ENCODE results near the gene S1PR1.

Gene S1PR1

DNA sequence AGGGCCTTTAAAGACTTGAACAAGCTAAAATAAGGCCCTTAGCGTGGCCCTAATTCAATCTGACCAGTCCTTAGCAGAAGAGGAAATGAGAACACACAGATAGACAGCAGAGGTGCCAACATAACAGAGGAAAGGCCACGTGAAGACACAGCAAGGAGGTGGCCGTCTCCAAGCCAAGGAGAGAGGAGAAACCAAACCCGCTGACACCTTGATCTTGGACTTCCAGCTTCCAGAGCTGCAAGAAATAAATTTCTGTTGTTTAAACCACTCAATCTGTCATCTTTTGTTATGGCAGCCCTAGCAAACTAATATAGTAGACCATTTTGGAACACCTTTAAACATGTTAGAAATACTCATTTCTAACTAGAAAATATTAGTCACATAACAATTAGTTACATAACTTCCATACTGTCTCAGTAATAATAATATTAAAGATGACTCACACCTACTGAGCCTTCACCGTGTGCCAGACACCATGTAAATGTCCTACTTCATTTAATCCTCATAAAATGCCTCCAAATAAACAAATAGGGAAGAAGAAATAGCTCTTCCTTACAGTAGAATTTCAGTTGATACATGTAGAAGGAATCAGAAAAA is 47.9 kb downstream of the S1PR1 start:
- Histone ChIP-seq H3K36me3 (ENCODE audit: control insufficient read depth, low read depth, low read length) (no peaks in the 10 kb centered on the region), H3K4me1 (ENCODE audit: control insufficient read depth, low read depth, low read length) (no peaks in the 10 kb centered on the region), H3K9me3 (ENCODE audit: control insufficient read depth, low read depth, low read length) (no peaks in the 10 kb centered on the region), H3K4me3 (ENCODE audit: low read length) (no peak overlapping the region), H3K27me3 (ENCODE audit: control insufficient read depth, insufficient read depth, low read length) (no peaks in the 10 kb centered on the region), H3K27ac (ENCODE audit: low read length) (no peak overlapping the region), H3K9ac (ENCODE audit: low read length) (no peak overlapping the region)

DNA sequence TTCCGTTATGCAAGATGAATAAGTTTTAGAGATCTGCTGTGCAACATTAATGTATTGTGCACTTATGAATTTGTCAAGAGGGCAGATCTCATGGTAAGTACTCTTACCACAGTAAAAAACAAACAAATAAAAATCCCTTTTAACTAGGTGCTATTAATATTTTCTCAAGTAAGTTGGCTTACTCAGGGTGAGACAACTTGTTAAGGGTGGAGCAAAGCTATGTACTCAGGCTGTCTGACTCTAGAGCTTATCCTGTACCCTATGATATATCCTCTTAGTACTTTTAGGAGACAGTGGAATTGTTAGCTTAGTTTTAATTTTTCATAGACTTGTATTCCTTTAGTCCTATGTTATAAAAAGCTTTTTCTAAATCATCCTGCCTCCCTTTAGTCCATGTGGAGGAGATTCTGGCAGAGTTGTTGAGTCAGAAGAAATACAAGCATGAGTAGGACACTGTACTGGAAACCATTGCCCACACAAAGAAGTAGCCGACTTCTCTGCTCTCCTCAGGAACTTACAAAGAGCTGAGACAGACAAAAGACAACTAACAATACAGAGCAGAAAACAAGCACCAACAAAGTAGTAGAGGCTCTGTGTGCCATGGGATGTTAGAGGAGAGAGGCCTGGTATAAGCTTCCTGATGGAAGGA is 49.2 kb downstream of the S1PR1 start:
- Histone ChIP-seq H3K9me3 (ENCODE audit: control insufficient read depth, low read depth, low read length) (no peaks in the 10 kb centered on the region), H3K4me3 (ENCODE audit: low read length) (no peak overlapping the region), H3K4me1 (ENCODE audit: control insufficient read depth, low read depth, low read length) (no peaks in the 10 kb centered on the region), H3K36me3 (ENCODE audit: control insufficient read depth, low read depth, low read length) (no peaks in the 10 kb centered on the region), H3K9ac (ENCODE audit: low read length) (no peak overlapping the region), H3K27me3 (ENCODE audit: control insufficient read depth, insufficient read depth, low read length) (no peaks in the 10 kb centered on the region), H3K27ac (ENCODE audit: low read length) (no peak overlapping the region)

DNA sequence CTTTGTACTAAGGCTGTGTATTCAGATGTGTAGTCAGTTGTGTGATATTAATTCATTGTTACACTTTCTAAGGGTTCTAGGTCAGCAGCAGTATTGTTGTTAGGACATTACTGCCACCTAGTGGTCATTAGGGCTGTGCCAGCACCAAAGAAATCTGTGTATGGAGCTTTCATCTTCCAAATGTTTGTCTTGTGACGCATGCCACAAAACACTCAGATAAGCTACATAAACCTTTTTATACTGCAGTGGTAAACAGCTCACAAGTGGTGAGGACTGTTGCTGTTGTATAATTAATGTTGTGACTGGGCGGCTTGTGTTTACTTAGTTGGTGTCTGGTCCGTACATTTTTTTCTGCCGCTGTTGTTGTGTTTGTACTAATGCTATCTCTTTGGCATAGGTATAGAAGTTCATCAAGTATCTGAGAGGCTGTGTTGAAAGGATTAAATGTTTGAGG is 51.7 kb downstream of the S1PR1 start:
- Histone ChIP-seq H3K27ac (ENCODE audit: low read length) (no peak overlapping the region), H3K27me3 (ENCODE audit: control insufficient read depth, insufficient read depth, low read length) (no peaks in the 10 kb centered on the region), H3K36me3 (ENCODE audit: control insufficient read depth, low read depth, low read length) (no peaks in the 10 kb centered on the region), H3K4me3 (ENCODE audit: low read length) (no peak overlapping the region), H3K4me1 (ENCODE audit: control insufficient read depth, low read depth, low read length) (peaks cover 6% of the 10 kb centered on the region), H3K9me3 (ENCODE audit: control insufficient read depth, low read depth, low read length) (no peaks in the 10 kb centered on the region), H3K9ac (ENCODE audit: low read length) (no peak overlapping the region)

DNA sequence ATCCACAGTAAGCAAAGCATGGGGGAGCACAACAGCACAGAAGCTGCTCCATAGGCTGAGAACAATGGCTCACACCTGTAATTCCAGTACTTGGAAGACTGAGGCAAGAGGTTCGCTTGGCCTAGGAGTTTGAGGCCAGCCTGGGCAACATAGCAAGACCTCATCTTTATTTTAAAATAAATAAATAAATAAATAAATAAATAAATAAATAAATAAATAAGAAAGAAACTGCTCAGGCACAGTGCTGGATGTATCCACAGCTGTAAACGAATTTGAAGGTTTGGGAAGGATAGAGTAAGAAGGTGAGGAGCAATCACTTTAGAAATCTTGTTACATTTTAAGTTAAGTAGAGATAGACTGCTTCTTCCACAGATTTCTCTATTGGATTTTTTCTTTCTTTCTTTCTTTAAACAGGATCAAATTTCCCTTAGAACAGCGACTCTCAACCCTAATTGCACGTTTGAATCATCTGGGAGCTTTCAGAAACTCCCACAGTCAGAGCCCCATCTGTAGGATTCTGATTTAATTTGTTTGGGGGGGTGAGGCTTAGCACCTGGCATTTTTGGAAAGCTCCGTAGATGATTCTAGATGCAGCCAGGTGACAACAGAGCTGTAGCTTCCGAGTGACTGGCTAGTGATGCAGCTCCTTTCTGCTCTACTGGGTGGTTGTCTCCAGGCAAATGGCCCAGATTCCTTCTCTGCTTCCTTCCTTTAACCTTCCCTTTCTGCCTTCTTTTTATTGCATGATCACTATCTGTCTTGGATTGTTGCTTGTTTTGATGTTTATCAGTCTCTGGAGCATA is 53.5 kb downstream of the S1PR1 start:
- H3K4me1 ChIP-seq (ENCODE audit: control insufficient read depth, low read depth, low read length), result peaks cover 6% of the 10 kb centered on the region
- no peaks in the 10 kb centered on the region for H3K36me3 ChIP-seq (ENCODE audit: control insufficient read depth, low read depth, low read length)
- H3K27ac ChIP-seq (ENCODE audit: low read length), result no peak overlapping the region
- no peaks in the 10 kb centered on the region for H3K27me3 ChIP-seq (ENCODE audit: control insufficient read depth, insufficient read depth, low read length)
- H3K4me3 ChIP-seq (ENCODE audit: low read length), result no peak overlapping the region
- H3K9ac ChIP-seq (ENCODE audit: low read length), result no peak overlapping the region
- H3K9me3 ChIP-seq (ENCODE audit: control insufficient read depth, low read depth, low read length), result no peaks in the 10 kb centered on the region

Measured in iPS-18a (cell line).